ENCODE results near the gene MEIS1.

The MEIS1 gene

DNA sequence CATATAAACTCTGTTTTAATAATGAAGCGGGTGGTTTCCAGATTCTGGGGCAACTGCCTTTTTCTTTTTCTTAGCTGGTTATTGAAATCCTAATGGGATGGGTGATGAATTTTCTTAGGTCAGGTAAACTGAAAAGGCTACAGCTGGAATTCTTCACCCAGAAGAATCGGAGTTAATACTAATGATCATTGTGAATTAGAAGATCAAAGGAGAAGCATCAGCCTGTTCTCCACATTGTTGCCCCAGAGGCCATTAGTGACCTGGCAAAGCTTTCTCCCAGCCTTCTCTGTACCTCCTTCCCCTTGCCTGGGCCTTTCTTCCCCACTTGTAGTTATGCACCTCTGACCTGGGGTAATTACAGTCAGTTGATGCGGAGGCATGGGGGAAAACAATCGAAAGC is 82.8 kb downstream of the MEIS1 start:
- no peaks in the 10 kb centered on the region for H3K9me3 ChIP-seq (replicated peaks; ENCODE audit: insufficient read depth, low read length)
- H3K4me2 ChIP-seq (ENCODE audit: low read depth, low read length), result no peak overlapping the region
- H3K4me1 ChIP-seq (ENCODE audit: low read length), result no peaks in the 10 kb centered on the region
- no peaks in the 10 kb centered on the region for H3K27me3 ChIP-seq (replicated peaks; ENCODE audit: insufficient read depth, low read length)
- H3K9me2 ChIP-seq (replicated peaks; ENCODE audit: insufficient read depth, low read length), result no peaks in the 10 kb centered on the region
- H2AFZ ChIP-seq (ENCODE audit: low read length), result no peak overlapping the region
- H3K79me2 ChIP-seq (ENCODE audit: low read length), result no peaks in the 10 kb centered on the region
- no peak overlapping the region for H3K9ac ChIP-seq (ENCODE audit: low read length)
- no peak overlapping the region for H3K4me3 ChIP-seq (ENCODE audit: low read length)
- H4K20me1 ChIP-seq (ENCODE audit: insufficient read depth, low read length), result no peaks in the 10 kb centered on the region
- no peaks in the 10 kb centered on the region for H3F3A ChIP-seq (ENCODE audit: insufficient read depth, low read length)
- DNase-seq, result no peak
- no peaks in the 10 kb centered on the region for H3K36me3 ChIP-seq (replicated peaks; ENCODE audit: insufficient read depth, low read length)
- TF ChIP-seq, protein P1, sequence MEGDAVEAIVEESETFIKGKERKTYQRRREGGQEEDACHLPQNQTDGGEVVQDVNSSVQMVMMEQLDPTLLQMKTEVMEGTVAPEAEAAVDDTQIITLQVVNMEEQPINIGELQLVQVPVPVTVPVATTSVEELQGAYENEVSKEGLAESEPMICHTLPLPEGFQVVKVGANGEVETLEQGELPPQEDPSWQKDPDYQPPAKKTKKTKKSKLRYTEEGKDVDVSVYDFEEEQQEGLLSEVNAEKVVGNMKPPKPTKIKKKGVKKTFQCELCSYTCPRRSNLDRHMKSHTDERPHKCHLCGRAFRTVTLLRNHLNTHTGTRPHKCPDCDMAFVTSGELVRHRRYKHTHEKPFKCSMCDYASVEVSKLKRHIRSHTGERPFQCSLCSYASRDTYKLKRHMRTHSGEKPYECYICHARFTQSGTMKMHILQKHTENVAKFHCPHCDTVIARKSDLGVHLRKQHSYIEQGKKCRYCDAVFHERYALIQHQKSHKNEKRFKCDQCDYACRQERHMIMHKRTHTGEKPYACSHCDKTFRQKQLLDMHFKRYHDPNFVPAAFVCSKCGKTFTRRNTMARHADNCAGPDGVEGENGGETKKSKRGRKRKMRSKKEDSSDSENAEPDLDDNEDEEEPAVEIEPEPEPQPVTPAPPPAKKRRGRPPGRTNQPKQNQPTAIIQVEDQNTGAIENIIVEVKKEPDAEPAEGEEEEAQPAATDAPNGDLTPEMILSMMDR (IDR thresholded peaks at IDR 0.05; ENCODE audit: low read length), result no peak
- no peak for TF ChIP-seq EZH2 (optimal IDR thresholded peaks at IDR 0.05; ENCODE audit: low read depth, low read length)
- H3K27ac ChIP-seq (ENCODE audit: low read length), result no peak overlapping the region

GRCh38 chr2:66519264-66519843 is 84.4 kb downstream of the MEIS1 start:
- Histone ChIP-seq H4K20me1 (ENCODE audit: insufficient read depth, low read length) (no peaks in the 10 kb centered on the region), H3K4me1 (ENCODE audit: low read length) (no peaks in the 10 kb centered on the region), H2AFZ (ENCODE audit: low read length) (no peak overlapping the region), H3K36me3 (replicated peaks; ENCODE audit: insufficient read depth, low read length) (no peaks in the 10 kb centered on the region), H3K4me2 (ENCODE audit: low read depth, low read length) (no peak overlapping the region), H3K4me3 (ENCODE audit: low read length) (no peak overlapping the region), H3K9me2 (replicated peaks; ENCODE audit: insufficient read depth, low read length) (no peaks in the 10 kb centered on the region), H3K79me2 (ENCODE audit: low read length) (no peaks in the 10 kb centered on the region), H3F3A (ENCODE audit: insufficient read depth, low read length) (no peaks in the 10 kb centered on the region), H3K27me3 (replicated peaks; ENCODE audit: insufficient read depth, low read length) (no peaks in the 10 kb centered on the region), H3K9ac (ENCODE audit: low read length) (no peak overlapping the region), H3K27ac (ENCODE audit: low read length) (no peak overlapping the region), H3K9me3 (replicated peaks; ENCODE audit: insufficient read depth, low read length) (no peaks in the 10 kb centered on the region)
- TF ChIP-seq EZH2 (optimal IDR thresholded peaks at IDR 0.05; ENCODE audit: low read depth, low read length) (no peak), EZH2phosphoT487 (IDR thresholded peaks at IDR 0.05; ENCODE audit: low read length) (no peak)
- TF ChIP-seq, protein P1 (IDR thresholded peaks at IDR 0.05; ENCODE audit: low read length), result no peak
- no peak for DNase-seq

DNA sequence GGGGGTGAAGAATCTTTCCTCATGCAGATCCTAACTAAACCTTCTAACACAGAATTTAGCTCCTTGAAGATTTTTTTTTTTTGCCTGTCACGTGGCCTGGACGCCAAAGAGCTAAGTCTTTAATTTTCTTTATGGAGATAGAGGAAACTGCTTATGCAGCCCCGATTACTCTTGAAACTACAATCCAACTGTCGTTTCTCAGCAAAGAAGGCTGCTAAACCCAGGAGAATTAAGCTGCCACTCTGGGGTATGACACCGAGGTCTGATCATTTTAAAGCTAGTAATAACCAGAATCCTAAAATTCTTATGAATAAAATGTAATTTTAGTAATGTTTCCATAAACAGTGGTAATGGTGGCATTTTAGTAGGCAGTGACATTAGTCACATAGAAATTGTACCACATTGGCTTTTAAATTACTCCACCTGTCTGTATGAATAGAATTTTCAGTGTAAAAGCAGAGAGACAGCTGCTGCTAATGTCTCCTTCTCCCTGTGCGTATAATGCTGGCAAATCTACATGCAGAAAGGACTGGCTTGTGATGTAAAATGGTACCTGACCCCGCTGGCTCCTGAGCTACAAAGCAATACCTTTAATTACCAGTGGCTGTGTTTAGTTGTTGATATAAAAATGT is 86.5 kb downstream of the MEIS1 start:
- Histone ChIP-seq H3K79me2 (ENCODE audit: low read length) (no peaks in the 10 kb centered on the region), H3K4me2 (ENCODE audit: low read depth, low read length) (no peak overlapping the region), H3K9ac (ENCODE audit: low read length) (no peak overlapping the region), H3K4me1 (ENCODE audit: low read length) (no peaks in the 10 kb centered on the region), H2AFZ (ENCODE audit: low read length) (no peak overlapping the region), H3K9me2 (replicated peaks; ENCODE audit: insufficient read depth, low read length) (no peaks in the 10 kb centered on the region), H3K27ac (ENCODE audit: low read length) (no peak overlapping the region), H3K9me3 (replicated peaks; ENCODE audit: insufficient read depth, low read length) (no peaks in the 10 kb centered on the region), H4K20me1 (ENCODE audit: insufficient read depth, low read length) (no peaks in the 10 kb centered on the region), H3F3A (ENCODE audit: insufficient read depth, low read length) (no peaks in the 10 kb centered on the region), H3K27me3 (replicated peaks; ENCODE audit: insufficient read depth, low read length) (no peaks in the 10 kb centered on the region), H3K4me3 (ENCODE audit: low read length) (no peak overlapping the region), H3K36me3 (replicated peaks; ENCODE audit: insufficient read depth, low read length) (no peaks in the 10 kb centered on the region)
- no peak for TF ChIP-seq EZH2 (optimal IDR thresholded peaks at IDR 0.05; ENCODE audit: low read depth, low read length)
- DNase-seq, result no peak
